Natural killer cell (primary cell): ENCODE data around the gene PROM1. TPM values are rescaled to one million over a fixed set of nuclear protein-coding genes. Genes with fewer than 3 reads are reported as not detected.

Experiments used
- ATAC-seq, 3 donors: fragments of 150-1000 bp in 2 of 3; fragments of 200-7000 bp in 1 of 3; cut with Tn5 transposase; 1 replicate in 1 of 3; 2 replicates in 2 of 3; pipeline ENCODE4 v1.10.0; 2021; ENCODE audit warnings: mild to moderate bottlenecking in 2 of 3, moderate library complexity in 2 of 3
- DNase-seq, 2 donors: peaks; one replicate each; pipeline versions ENCODE4 v3.0.0 to v3.0.0-alpha.2; 2013 to 2021; ENCODE audit warnings: mixed read lengths in 1 of 2
- H3K27ac ChIP-seq: one replicate; pipeline ENCODE4 v1.5.1; 2013; ENCODE audit warnings: mild to moderate bottlenecking, low read length
- H3K27me3 ChIP-seq: one replicate; pipeline ENCODE4 v1.6.1; 2013; ENCODE audit warnings: low read length; ENCODE audit not compliant: control insufficient read depth, insufficient read depth
- H3K36me3 ChIP-seq: one replicate; pipeline ENCODE4 v1.6.1; 2013; ENCODE audit warnings: low read length; ENCODE audit not compliant: control insufficient read depth, insufficient read depth
- H3K4me1 ChIP-seq: one replicate; pipeline ENCODE4 v1.6.1; 2013; ENCODE audit warnings: low read length; ENCODE audit not compliant: control insufficient read depth, insufficient read depth
- H3K4me3 ChIP-seq: one replicate; pipeline ENCODE4 v1.5.1; 2013; ENCODE audit warnings: low read length
- H3K9me3 ChIP-seq: one replicate; pipeline ENCODE4 v1.6.1; 2013; ENCODE audit warnings: low read length; ENCODE audit not compliant: control insufficient read depth, insufficient read depth
- H3K27ac Mint-ChIP-seq, 2 donors: one replicate each; pipeline ENCODE4 v1.8.0; 2022; ENCODE audit warnings: mild to moderate bottlenecking in 2 of 2, mixed read lengths in 2 of 2, moderate library complexity in 1 of 2
- H3K27me3 Mint-ChIP-seq, 2 donors: one replicate each; pipeline ENCODE4 v1.8.0; 2022; ENCODE audit warnings: low read depth in 2 of 2, mixed read lengths in 2 of 2
- H3K36me3 Mint-ChIP-seq: one replicate; pipeline ENCODE4 v1.8.0; 2022; ENCODE audit warnings: mixed read lengths
- H3K4me1 Mint-ChIP-seq, 2 donors: one replicate each; pipeline ENCODE4 v1.8.0; 2022; ENCODE audit warnings: mixed read lengths in 2 of 2
- H3K4me3 Mint-ChIP-seq: one replicate; pipeline ENCODE4 v1.8.0; 2022; ENCODE audit warnings: mild to moderate bottlenecking, moderate library complexity, mixed read lengths
- H3K9me3 Mint-ChIP-seq, 2 donors: one replicate each; pipeline ENCODE4 v1.8.0; 2022; ENCODE audit warnings: mixed read lengths in 2 of 2
- WGBS: methylation state at CpG from one replicate; pipeline ENCODE4 v1.1.7; 2013; ENCODE audit warnings: missing lambda C conversion rate; ENCODE audit not compliant: insufficient coverage; 5-methylcytosine and 5-hydroxymethylcytosine counted together
- intact Hi-C: fragments of 100-400 bp; cut with micrococcal nuclease; formaldehyde crosslinking; loops from one replicate; pipeline ENCODE4 v1.14.2; 2022
- total RNA-seq, 4 donors: library from RNA; stranded (reverse); fragments of 120-200 nt in 1 of 4; gene quantifications; one replicate each; pipeline versions ENCODE4 v1.2.3 to v1.2.4, GENCODE V29; 2013 to 2022
- TF ChIP-seq, protein P1 (sequence below): fragments of 200-600 bp; IDR thresholded peaks from one replicate; pipeline ENCODE4 v1.8.0; 2022; ENCODE audit warnings: antibody characterized with exemption

PROM1 gene
- total RNA-seq, 3 donors from 2014 or later (not counting 1 experiment from before 2014, with no cell fraction given): not detected

DNA sequence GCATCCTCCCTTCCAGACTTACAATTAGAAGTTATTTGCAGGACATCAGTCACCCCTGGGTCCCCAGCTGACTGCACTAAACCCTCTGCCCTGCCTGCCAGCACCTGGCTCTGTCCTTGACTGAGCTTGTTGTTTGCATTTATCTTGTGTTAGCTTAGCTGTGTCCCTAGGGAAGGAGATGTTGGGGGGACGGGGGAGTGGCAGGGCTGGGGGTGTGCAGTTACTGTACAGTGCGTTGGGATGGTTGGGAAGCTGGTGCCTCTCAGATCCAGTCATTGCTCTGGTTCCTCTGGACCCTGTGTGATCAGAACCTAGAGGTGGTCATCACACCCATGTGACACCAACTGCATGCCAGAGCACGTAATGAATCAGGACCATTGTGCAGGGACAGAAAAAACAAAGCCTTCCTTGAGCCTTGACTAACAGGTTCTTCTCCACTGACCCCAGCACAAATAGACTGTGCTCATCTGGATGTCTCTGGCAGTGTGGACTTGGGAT is 32.7 kb upstream of the PROM1 start:
- no peaks in the 10 kb centered on the region for H3K9me3 ChIP-seq
- no peak overlapping the region for H3K4me3 Mint-ChIP-seq
- no peaks in the 10 kb centered on the region for H3K9me3 Mint-ChIP-seq
- peaks cover 7 to 30% of the 10 kb centered on the region in 2 donors for H3K27me3 Mint-ChIP-seq
- no peaks in the 10 kb centered on the region for H3K4me1 Mint-ChIP-seq
- intact Hi-C loops: no loop called here
- 74% methylated on average over 3 of the region's 3 CpGs for WGBS
- TF ChIP-seq, protein P1, sequence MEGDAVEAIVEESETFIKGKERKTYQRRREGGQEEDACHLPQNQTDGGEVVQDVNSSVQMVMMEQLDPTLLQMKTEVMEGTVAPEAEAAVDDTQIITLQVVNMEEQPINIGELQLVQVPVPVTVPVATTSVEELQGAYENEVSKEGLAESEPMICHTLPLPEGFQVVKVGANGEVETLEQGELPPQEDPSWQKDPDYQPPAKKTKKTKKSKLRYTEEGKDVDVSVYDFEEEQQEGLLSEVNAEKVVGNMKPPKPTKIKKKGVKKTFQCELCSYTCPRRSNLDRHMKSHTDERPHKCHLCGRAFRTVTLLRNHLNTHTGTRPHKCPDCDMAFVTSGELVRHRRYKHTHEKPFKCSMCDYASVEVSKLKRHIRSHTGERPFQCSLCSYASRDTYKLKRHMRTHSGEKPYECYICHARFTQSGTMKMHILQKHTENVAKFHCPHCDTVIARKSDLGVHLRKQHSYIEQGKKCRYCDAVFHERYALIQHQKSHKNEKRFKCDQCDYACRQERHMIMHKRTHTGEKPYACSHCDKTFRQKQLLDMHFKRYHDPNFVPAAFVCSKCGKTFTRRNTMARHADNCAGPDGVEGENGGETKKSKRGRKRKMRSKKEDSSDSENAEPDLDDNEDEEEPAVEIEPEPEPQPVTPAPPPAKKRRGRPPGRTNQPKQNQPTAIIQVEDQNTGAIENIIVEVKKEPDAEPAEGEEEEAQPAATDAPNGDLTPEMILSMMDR: no peak
- no peaks in the 10 kb centered on the region for H3K36me3 Mint-ChIP-seq
- H3K27me3 ChIP-seq: no peaks in the 10 kb centered on the region
- no peaks in the 10 kb centered on the region for H3K36me3 ChIP-seq
- H3K27ac ChIP-seq: no peak overlapping the region
- no peak overlapping the region for H3K4me3 ChIP-seq
- ATAC-seq (no peak), DNase-seq (no peak)
- no peak overlapping the region for H3K27ac Mint-ChIP-seq
- no peaks in the 10 kb centered on the region for H3K4me1 ChIP-seq

DNA sequence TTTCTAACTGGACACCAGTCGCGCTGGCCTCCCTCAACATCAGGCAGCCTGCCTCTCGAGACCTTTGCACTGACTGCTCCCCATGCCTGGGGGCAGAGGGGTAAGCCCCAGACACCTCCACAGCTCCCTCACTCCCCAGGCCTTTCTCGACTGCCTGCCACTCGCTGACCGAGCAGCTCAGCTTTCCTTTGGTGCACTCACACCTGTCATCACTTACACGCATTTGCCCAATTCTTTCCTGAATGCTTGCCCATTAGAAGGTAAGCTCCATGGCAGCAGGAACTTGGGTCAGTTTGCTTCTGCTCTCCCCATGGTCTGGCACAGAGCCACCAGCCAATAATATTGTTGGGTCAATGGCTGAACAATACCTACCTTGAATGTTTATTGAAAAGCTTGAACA is 32.2 kb upstream of the PROM1 start:
- no peak overlapping the region for H3K27ac ChIP-seq
- H3K9me3 Mint-ChIP-seq: no peaks in the 10 kb centered on the region
- DNase-seq: no peak
- intact Hi-C loops: no loop called here
- no peak overlapping the region for H3K4me3 ChIP-seq
- WGBS: 95% methylated on average over 7 of the region's 7 CpGs
- no peaks in the 10 kb centered on the region for H3K36me3 ChIP-seq
- H3K9me3 ChIP-seq: no peaks in the 10 kb centered on the region
- H3K4me1 ChIP-seq: no peaks in the 10 kb centered on the region
- no peaks in the 10 kb centered on the region for H3K27me3 ChIP-seq
- no peaks in the 10 kb centered on the region for H3K4me1 Mint-ChIP-seq
- peaks cover 7 to 33% of the 10 kb centered on the region in 2 donors for H3K27me3 Mint-ChIP-seq
- no peak for ATAC-seq
- H3K4me3 Mint-ChIP-seq: no peak overlapping the region
- TF ChIP-seq, protein P1: no peak
- no peak overlapping the region for H3K27ac Mint-ChIP-seq
- no peaks in the 10 kb centered on the region for H3K36me3 Mint-ChIP-seq

DNA sequence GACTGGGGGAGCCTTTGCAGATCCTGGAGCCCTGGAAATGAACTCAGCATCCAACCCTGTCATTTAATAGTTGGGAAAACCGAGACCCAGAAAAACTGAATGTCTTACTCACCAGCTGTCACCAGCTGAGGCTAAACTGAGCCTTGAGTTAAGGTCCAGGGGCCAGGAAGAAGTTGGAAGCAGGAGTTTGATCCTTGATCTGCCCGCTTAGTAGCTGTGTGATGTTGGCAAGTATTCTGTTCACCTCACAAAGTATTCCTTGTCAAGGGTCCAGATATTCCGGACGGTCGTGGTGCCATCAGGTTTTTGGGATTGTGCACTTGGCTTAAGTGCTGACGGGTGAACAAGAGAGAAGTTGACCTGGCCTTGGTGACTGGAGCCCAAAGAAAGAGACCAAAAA is 30.7 kb upstream of the PROM1 start:
- Histone ChIP-seq H3K4me1 (no peaks in the 10 kb centered on the region), H3K27ac (no peak overlapping the region), H3K36me3 (no peaks in the 10 kb centered on the region), H3K27me3 (no peaks in the 10 kb centered on the region), H3K9me3 (no peaks in the 10 kb centered on the region), H3K4me3 (no peak overlapping the region)
- no peaks in the 10 kb centered on the region for H3K9me3 Mint-ChIP-seq
- no peaks in the 10 kb centered on the region for H3K4me1 Mint-ChIP-seq
- no peaks in the 10 kb centered on the region for H3K36me3 Mint-ChIP-seq
- intact Hi-C loops: no loop called here
- ATAC-seq: no peak
- peaks cover 9 to 33% of the 10 kb centered on the region in 2 donors for H3K27me3 Mint-ChIP-seq
- TF ChIP-seq, protein P1: no peak
- no peak overlapping the region for H3K4me3 Mint-ChIP-seq
- DNase-seq: no peak
- WGBS: 84% methylated on average over 6 of the region's 6 CpGs
- no peak overlapping the region for H3K27ac Mint-ChIP-seq

DNA sequence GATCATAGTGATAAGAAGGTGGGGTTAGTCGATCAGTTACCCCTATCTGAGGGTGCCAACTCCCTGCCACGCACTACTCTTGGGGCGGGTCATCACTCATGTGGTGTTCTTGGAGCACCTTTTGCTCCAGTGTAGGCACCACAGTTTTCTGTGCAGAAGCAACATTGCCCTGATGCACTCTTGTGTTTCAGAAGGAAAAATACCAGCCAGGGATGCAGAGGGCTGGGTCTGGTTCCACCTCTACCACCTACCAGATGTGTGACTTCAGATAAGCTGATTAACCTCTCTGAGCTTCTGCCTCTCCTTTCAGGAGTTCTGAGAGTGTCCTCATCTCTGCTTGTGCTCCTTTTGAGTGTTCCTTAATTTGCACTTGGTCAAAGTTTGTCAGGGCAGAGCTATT is 29.9 kb upstream of the PROM1 start:
- no peaks in the 10 kb centered on the region for H3K4me1 Mint-ChIP-seq
- Histone ChIP-seq H3K36me3 (no peaks in the 10 kb centered on the region), H3K27ac (no peak overlapping the region), H3K9me3 (no peaks in the 10 kb centered on the region), H3K4me3 (no peak overlapping the region), H3K27me3 (no peaks in the 10 kb centered on the region), H3K4me1 (no peaks in the 10 kb centered on the region)
- H3K4me3 Mint-ChIP-seq: no peak overlapping the region
- H3K36me3 Mint-ChIP-seq: no peaks in the 10 kb centered on the region
- no peak for DNase-seq
- WGBS: 86% methylated on average over 3 of the region's 3 CpGs
- intact Hi-C loops: no loop called here
- H3K27ac Mint-ChIP-seq: no peak overlapping the region
- no peak for ATAC-seq
- H3K9me3 Mint-ChIP-seq: no peaks in the 10 kb centered on the region
- H3K27me3 Mint-ChIP-seq: peaks cover 9 to 33% of the 10 kb centered on the region in 2 donors
- TF ChIP-seq, protein P1: no peak
